Prostate gland (tissue), 2 donors: ENCODE data around the gene SLC16A2.

ENCODE experiments used
- POLR2A ChIP-seq: fragments of 450-650 bp; IDR thresholded peaks from one replicate; pipeline ENCODE4 v1.6.1; 2016; ENCODE audit warnings: antibody characterized with exemption, mild to moderate bottlenecking
- POLR2AphosphoS5 ChIP-seq: sonication (generic); formaldehyde crosslinking; IDR thresholded peaks from one replicate; pipeline ENCODE4 v1.6.1; 2017; ENCODE audit warnings: antibody characterized with exemption
- TF ChIP-seq, protein P1 (sequence below), 4 experiments: fragments of 200-600 bp in 2 of 4; fragments of 450-650 bp in 2 of 4; sonication (generic) in 2 of 4; IDR thresholded peaks; 1 replicate in 3 of 4; 2 replicates in 1 of 4; pipeline ENCODE4 v1.5.1; 2016 to 2019; ENCODE audit warnings: antibody characterized with exemption in 4 of 4, mild to moderate bottlenecking in 2 of 4, moderate library complexity in 2 of 4

DNA sequence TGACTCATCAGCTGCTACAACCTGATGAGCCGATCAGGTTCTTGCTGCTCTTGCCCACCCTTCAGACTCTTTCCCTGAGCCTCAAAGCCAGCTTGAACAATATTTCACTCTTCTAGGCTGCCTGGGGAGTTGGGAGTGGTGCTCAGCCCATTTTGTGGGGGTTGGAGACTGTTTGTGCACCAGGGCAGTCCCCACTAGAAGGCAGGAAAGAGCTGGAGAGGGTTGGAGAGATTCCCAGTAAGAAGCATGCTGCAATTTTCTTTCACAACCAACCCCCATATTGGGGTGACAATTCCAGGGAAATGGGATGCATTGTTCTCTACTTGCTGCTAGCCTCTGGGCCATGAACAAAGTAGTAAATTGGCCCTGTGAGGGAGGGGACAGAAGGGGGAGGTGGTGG lies 44.1 kb downstream of the SLC16A2 start:
- TF ChIP-seq, protein P1, sequence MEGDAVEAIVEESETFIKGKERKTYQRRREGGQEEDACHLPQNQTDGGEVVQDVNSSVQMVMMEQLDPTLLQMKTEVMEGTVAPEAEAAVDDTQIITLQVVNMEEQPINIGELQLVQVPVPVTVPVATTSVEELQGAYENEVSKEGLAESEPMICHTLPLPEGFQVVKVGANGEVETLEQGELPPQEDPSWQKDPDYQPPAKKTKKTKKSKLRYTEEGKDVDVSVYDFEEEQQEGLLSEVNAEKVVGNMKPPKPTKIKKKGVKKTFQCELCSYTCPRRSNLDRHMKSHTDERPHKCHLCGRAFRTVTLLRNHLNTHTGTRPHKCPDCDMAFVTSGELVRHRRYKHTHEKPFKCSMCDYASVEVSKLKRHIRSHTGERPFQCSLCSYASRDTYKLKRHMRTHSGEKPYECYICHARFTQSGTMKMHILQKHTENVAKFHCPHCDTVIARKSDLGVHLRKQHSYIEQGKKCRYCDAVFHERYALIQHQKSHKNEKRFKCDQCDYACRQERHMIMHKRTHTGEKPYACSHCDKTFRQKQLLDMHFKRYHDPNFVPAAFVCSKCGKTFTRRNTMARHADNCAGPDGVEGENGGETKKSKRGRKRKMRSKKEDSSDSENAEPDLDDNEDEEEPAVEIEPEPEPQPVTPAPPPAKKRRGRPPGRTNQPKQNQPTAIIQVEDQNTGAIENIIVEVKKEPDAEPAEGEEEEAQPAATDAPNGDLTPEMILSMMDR (IDR thresholded peaks at IDR 0.05) = no peak
- TF ChIP-seq POLR2A (no peak), POLR2AphosphoS5 (no peak)
